ENCODE results near the gene ACTR8. TPM values are rescaled to one million over a fixed set of nuclear protein-coding genes. Genes with fewer than 3 reads are reported as not detected.

ACTR8 gene
- total RNA-seq, 1 donor from 2014 or later, result 29.6 TPM

- DNase-seq (ENCODE audit: low spot score), result no peak
Observed at GRCh38 chr3:53834429-53835095, 47.4 kb downstream of the ACTR8 start.

GRCh38 chr3:53833700-53834099, 48.3 kb downstream of the ACTR8 start:
- DNase-seq (ENCODE audit: low spot score), result no peak

- DNase-seq (ENCODE audit: low spot score), result no peak
Observed at GRCh38 chr3:53833053-53833645, 48.8 kb downstream of the ACTR8 start.

- no peak for DNase-seq (ENCODE audit: low spot score)
Observed at GRCh38 chr3:53830944-53831343, 51.0 kb downstream of the ACTR8 start.

GRCh38 chr3:53829605-53830004, 52.3 kb downstream of the ACTR8 start:
- DNase-seq (ENCODE audit: low spot score), result no peak

- DNase-seq (ENCODE audit: low spot score), result no peak
Observed at GRCh38 chr3:53828581-53828980, 53.4 kb downstream of the ACTR8 start.

GRCh38 chr3:53826048-53826447, 55.9 kb downstream of the ACTR8 start:
- DNase-seq (ENCODE audit: low spot score), result no peak

GRCh38 chr3:53824795-53825194, 57.2 kb downstream of the ACTR8 start:
- DNase-seq (ENCODE audit: low spot score), result peak; percentile 29

GRCh38 chr3:53823956-53824657, 57.8 kb downstream of the ACTR8 start:
- peak; percentile 25 for DNase-seq (ENCODE audit: low spot score)

GRCh38 chr3:53823026-53823955, 58.7 kb downstream of the ACTR8 start:
- peak; percentile 39 for DNase-seq (ENCODE audit: low spot score)

GRCh38 chr3:53822331-53822741, 59.6 kb downstream of the ACTR8 start:
- DNase-seq (ENCODE audit: low spot score), result no peak

- peak; percentile 38 for DNase-seq (ENCODE audit: low spot score)
Observed at GRCh38 chr3:53821631-53822121, 60.3 kb downstream of the ACTR8 start.

- peak; percentile 29 for DNase-seq (ENCODE audit: low spot score)
Observed at GRCh38 chr3:53820756-53821580, 61.0 kb downstream of the ACTR8 start.

- DNase-seq (ENCODE audit: low spot score), result no peak
Observed at GRCh38 chr3:53820084-53820483, 61.9 kb downstream of the ACTR8 start.

- DNase-seq (ENCODE audit: low spot score), result peak; percentile 35
Observed at GRCh38 chr3:53819163-53819868, 62.6 kb downstream of the ACTR8 start.

GRCh38 chr3:53818221-53819162, 63.5 kb downstream of the ACTR8 start:
- no peak for DNase-seq (ENCODE audit: low spot score)

- no peak for DNase-seq (ENCODE audit: low spot score)
Observed at GRCh38 chr3:53817809-53818208, 64.1 kb downstream of the ACTR8 start.

- no peak for DNase-seq (ENCODE audit: low spot score)
Observed at GRCh38 chr3:53817211-53817610, 64.7 kb downstream of the ACTR8 start.

Measured in ureter (tissue), 1 donor.